WTC11 (cell line): ENCODE measurements around the gene CUL2. TPM values are rescaled to one million over a fixed set of nuclear protein-coding genes. Genes with fewer than 3 reads are reported as not detected.

ENCODE experiments used
- ATAC-seq: fragments of 200-7000 bp; cut with Tn5 transposase; 2 replicates; pipeline ENCODE4 v1.10.0; 2021; ENCODE audit warnings: mild to moderate bottlenecking, moderate library complexity
- CTCF ChIA-PET: fragments of 300-600 bp; sonication (Branson Sonifier 250); formaldehyde crosslinking; loops from one replicate; lab custom pipeline; 2021; ENCODE audit warnings: antibody characterized with exemption; lab: Charles Lee
- POLR2A ChIA-PET: fragments of 350-600 bp; sonication (Branson Sonifier 250); formaldehyde crosslinking; loops from one replicate; lab custom pipeline; 2021; ENCODE audit warnings: antibody characterized with exemption; lab: Charles Lee
- DNase-seq: peaks from one replicate; pipeline ENCODE4 v3.0.0; 2021; ENCODE audit warnings: low spot score
- H3K27ac Mint-ChIP-seq: 2 replicates; pipeline ENCODE4 v1.8.0; 2021; ENCODE audit warnings: mixed read lengths
- H3K27me3 Mint-ChIP-seq: 2 replicates; pipeline ENCODE4 v1.8.0; 2021; ENCODE audit warnings: low read depth, mild to moderate bottlenecking, moderate library complexity, mixed read lengths
- H3K36me3 Mint-ChIP-seq: 2 replicates; pipeline ENCODE4 v1.8.0; 2021; ENCODE audit warnings: mixed read lengths
- H3K4me1 Mint-ChIP-seq: 2 replicates; pipeline ENCODE4 v1.8.0; 2022; ENCODE audit warnings: mixed read lengths
- H3K4me3 Mint-ChIP-seq: 2 replicates; pipeline ENCODE4 v1.8.0; 2021; ENCODE audit warnings: mild to moderate bottlenecking, moderate library complexity, mixed read lengths
- H3K9me3 Mint-ChIP-seq: 2 replicates; pipeline ENCODE4 v1.8.0; 2021; ENCODE audit warnings: mixed read lengths
- CREB1 ChIP-seq: sonication (generic); formaldehyde crosslinking; IDR thresholded peaks from 2 replicates; pipeline ENCODE4 v1.8.0; 2023; ENCODE audit warnings: mild to moderate bottlenecking, missing genetic modification reagents
- GRHL2 ChIP-seq: fragments of 250-450 bp; sonication (Bioruptor Pico); IDR thresholded peaks from 2 replicates; pipeline ENCODE4 v1.8.0; 2022; ENCODE audit warnings: mild to moderate bottlenecking, moderate library complexity; ENCODE audit not compliant: insufficient replicate concordance, severe bottlenecking
- SMAD3 ChIP-seq: sonication (generic); formaldehyde crosslinking; IDR thresholded peaks from 2 replicates; pipeline ENCODE4 v1.8.0; 2022; ENCODE audit warnings: missing genetic modification reagents, mild to moderate bottlenecking, borderline replicate concordance
- ZNF263 ChIP-seq: sonication (generic); formaldehyde crosslinking; IDR thresholded peaks from 2 replicates; pipeline ENCODE4 v1.8.1; 2022; ENCODE audit warnings: low read depth, mild to moderate bottlenecking, moderate library complexity, missing genetic modification reagents
- ZNF317 ChIP-seq: sonication (generic); formaldehyde crosslinking; IDR thresholded peaks from 2 replicates; pipeline ENCODE4 v1.8.1; 2023; ENCODE audit warnings: low read depth, mild to moderate bottlenecking, moderate library complexity, missing genetic modification reagents, borderline replicate concordance
- ZNF423 ChIP-seq: fragments of 250-450 bp; sonication (Bioruptor Pico); IDR thresholded peaks from 2 replicates; pipeline ENCODE4 v2.1.2; 2022; ENCODE audit warnings: mild to moderate bottlenecking, moderate library complexity
- total RNA-seq: library from RNA; stranded (reverse); gene quantifications from 3 replicates; pipeline ENCODE4 v1.2.3, GENCODE V29; 2021
- TF ChIP-seq, protein P1 (sequence below): sonication (generic); formaldehyde crosslinking; IDR thresholded peaks from 2 replicates; pipeline ENCODE4 v1.8.1; 2022; ENCODE audit warnings: low read depth, missing genetic modification reagents, borderline replicate concordance
- TF ChIP-seq, protein P2 (sequence below): sonication (generic); formaldehyde crosslinking; IDR thresholded peaks from 2 replicates; pipeline ENCODE4 v1.8.0; 2022; ENCODE audit warnings: mild to moderate bottlenecking, missing genetic modification reagents
- TF ChIP-seq, protein P3 (sequence below): sonication (generic); formaldehyde crosslinking; IDR thresholded peaks from 2 replicates; pipeline ENCODE4 v1.8.1; 2023; ENCODE audit warnings: mild to moderate bottlenecking, missing genetic modification reagents, borderline replicate concordance
- TF ChIP-seq, protein P4 (sequence below): fragments of 250-450 bp; sonication (Bioruptor Pico); IDR thresholded peaks from 2 replicates; pipeline ENCODE4 v1.9.0; 2021; ENCODE audit warnings: mild to moderate bottlenecking, borderline replicate concordance
- TF ChIP-seq, protein P5 (sequence below): sonication (generic); formaldehyde crosslinking; IDR thresholded peaks from 2 replicates; pipeline ENCODE4 v1.8.0; 2023; ENCODE audit warnings: missing genetic modification reagents, mild to moderate bottlenecking, borderline replicate concordance
- TF ChIP-seq, protein P6 (sequence below): sonication (generic); formaldehyde crosslinking; IDR thresholded peaks from 2 replicates; pipeline ENCODE4 v1.8.1; 2023; ENCODE audit warnings: mild to moderate bottlenecking, missing genetic modification reagents, moderate library complexity
- TF ChIP-seq, protein P7 (sequence below): sonication (generic); formaldehyde crosslinking; IDR thresholded peaks from 2 replicates; pipeline ENCODE4 v1.8.0; 2022; ENCODE audit warnings: missing genetic modification reagents

Gene CUL2
- total RNA-seq, 1 experiment from 2014 or later = 38.3 TPM

DNA sequence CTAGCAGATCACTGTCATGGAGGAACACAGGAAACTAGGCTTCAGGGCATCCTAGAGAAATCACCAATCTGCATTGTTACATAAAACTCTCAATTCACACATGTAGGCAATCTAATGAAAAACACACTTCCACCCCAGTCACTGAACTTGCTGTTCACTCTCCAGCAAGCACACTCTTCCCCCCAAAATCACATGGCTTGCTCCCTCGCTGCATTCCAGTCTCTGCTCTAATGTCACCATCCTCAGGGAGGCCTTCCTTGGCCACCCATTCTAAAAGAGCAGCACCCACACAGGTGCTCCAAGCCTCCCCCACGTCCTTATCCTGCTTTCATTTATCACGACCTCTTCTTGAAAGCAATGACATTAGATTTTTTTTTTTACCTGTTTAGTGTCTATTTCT, 19.6 kb downstream of the CUL2 start (continued):
- TF ChIP-seq, protein P1, sequence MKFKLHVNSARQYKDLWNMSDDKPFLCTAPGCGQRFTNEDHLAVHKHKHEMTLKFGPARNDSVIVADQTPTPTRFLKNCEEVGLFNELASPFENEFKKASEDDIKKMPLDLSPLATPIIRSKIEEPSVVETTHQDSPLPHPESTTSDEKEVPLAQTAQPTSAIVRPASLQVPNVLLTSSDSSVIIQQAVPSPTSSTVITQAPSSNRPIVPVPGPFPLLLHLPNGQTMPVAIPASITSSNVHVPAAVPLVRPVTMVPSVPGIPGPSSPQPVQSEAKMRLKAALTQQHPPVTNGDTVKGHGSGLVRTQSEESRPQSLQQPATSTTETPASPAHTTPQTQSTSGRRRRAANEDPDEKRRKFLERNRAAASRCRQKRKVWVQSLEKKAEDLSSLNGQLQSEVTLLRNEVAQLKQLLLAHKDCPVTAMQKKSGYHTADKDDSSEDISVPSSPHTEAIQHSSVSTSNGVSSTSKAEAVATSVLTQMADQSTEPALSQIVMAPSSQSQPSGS (CRISPR knock-in tag) = no peak

DNA sequence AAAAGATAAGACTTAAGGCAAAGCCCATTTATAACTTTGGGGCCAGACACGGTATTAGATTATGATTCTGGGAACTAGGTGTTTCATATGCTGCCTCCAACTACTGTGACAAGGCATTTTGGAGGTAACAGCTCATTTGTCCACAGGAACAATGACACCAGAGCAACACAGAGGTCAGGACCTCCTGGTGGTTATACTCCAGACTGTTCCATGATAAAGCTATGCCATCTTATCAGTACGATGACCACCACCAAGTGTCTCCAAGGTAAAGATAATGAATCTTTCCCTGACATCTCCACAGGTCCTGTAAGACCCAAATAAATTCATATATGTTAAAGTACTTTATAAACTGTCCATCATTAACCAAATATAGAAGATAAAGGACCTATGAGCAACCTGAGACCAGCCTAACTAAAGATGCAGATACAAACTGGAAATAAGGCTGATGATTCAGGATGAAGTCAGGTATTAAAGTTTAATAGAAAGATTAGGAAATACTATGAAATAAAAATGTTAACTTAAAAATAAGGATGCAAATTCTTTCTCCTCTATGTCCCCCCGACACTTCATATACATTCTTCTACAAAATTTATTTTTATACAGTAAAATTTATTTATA, 26.2 kb downstream of the CUL2 start:
- H3K9me3 Mint-ChIP-seq = no peaks in the 10 kb centered on the region
- H3K27me3 Mint-ChIP-seq = no peaks in the 10 kb centered on the region
- DNase-seq = no peak
- TF ChIP-seq, protein P2, sequence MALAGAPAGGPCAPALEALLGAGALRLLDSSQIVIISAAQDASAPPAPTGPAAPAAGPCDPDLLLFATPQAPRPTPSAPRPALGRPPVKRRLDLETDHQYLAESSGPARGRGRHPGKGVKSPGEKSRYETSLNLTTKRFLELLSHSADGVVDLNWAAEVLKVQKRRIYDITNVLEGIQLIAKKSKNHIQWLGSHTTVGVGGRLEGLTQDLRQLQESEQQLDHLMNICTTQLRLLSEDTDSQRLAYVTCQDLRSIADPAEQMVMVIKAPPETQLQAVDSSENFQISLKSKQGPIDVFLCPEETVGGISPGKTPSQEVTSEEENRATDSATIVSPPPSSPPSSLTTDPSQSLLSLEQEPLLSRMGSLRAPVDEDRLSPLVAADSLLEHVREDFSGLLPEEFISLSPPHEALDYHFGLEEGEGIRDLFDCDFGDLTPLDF (CRISPR knock-in tag) = no peak
- TF ChIP-seq, protein P3, sequence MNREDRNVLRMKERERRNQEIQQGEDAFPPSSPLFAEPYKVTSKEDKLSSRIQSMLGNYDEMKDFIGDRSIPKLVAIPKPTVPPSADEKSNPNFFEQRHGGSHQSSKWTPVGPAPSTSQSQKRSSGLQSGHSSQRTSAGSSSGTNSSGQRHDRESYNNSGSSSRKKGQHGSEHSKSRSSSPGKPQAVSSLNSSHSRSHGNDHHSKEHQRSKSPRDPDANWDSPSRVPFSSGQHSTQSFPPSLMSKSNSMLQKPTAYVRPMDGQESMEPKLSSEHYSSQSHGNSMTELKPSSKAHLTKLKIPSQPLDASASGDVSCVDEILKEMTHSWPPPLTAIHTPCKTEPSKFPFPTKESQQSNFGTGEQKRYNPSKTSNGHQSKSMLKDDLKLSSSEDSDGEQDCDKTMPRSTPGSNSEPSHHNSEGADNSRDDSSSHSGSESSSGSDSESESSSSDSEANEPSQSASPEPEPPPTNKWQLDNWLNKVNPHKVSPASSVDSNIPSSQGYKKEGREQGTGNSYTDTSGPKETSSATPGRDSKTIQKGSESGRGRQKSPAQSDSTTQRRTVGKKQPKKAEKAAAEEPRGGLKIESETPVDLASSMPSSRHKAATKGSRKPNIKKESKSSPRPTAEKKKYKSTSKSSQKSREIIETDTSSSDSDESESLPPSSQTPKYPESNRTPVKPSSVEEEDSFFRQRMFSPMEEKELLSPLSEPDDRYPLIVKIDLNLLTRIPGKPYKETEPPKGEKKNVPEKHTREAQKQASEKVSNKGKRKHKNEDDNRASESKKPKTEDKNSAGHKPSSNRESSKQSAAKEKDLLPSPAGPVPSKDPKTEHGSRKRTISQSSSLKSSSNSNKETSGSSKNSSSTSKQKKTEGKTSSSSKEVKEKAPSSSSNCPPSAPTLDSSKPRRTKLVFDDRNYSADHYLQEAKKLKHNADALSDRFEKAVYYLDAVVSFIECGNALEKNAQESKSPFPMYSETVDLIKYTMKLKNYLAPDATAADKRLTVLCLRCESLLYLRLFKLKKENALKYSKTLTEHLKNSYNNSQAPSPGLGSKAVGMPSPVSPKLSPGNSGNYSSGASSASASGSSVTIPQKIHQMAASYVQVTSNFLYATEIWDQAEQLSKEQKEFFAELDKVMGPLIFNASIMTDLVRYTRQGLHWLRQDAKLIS = no peak
- TF ChIP-seq ZNF423 (CRISPR knock-in tag) (no peak), ZNF263 (CRISPR knock-in tag) (no peak), SMAD3 (CRISPR knock-in tag) (no peak), ZNF317 (CRISPR knock-in tag) (no peak), GRHL2 (CRISPR knock-in tag) (no peak), CREB1 (no peak)
- TF ChIP-seq, protein P4, sequence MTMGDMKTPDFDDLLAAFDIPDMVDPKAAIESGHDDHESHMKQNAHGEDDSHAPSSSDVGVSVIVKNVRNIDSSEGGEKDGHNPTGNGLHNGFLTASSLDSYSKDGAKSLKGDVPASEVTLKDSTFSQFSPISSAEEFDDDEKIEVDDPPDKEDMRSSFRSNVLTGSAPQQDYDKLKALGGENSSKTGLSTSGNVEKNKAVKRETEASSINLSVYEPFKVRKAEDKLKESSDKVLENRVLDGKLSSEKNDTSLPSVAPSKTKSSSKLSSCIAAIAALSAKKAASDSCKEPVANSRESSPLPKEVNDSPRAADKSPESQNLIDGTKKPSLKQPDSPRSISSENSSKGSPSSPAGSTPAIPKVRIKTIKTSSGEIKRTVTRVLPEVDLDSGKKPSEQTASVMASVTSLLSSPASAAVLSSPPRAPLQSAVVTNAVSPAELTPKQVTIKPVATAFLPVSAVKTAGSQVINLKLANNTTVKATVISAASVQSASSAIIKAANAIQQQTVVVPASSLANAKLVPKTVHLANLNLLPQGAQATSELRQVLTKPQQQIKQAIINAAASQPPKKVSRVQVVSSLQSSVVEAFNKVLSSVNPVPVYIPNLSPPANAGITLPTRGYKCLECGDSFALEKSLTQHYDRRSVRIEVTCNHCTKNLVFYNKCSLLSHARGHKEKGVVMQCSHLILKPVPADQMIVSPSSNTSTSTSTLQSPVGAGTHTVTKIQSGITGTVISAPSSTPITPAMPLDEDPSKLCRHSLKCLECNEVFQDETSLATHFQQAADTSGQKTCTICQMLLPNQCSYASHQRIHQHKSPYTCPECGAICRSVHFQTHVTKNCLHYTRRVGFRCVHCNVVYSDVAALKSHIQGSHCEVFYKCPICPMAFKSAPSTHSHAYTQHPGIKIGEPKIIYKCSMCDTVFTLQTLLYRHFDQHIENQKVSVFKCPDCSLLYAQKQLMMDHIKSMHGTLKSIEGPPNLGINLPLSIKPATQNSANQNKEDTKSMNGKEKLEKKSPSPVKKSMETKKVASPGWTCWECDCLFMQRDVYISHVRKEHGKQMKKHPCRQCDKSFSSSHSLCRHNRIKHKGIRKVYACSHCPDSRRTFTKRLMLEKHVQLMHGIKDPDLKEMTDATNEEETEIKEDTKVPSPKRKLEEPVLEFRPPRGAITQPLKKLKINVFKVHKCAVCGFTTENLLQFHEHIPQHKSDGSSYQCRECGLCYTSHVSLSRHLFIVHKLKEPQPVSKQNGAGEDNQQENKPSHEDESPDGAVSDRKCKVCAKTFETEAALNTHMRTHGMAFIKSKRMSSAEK (CRISPR knock-in tag) = no peak
- TF ChIP-seq, protein P5, sequence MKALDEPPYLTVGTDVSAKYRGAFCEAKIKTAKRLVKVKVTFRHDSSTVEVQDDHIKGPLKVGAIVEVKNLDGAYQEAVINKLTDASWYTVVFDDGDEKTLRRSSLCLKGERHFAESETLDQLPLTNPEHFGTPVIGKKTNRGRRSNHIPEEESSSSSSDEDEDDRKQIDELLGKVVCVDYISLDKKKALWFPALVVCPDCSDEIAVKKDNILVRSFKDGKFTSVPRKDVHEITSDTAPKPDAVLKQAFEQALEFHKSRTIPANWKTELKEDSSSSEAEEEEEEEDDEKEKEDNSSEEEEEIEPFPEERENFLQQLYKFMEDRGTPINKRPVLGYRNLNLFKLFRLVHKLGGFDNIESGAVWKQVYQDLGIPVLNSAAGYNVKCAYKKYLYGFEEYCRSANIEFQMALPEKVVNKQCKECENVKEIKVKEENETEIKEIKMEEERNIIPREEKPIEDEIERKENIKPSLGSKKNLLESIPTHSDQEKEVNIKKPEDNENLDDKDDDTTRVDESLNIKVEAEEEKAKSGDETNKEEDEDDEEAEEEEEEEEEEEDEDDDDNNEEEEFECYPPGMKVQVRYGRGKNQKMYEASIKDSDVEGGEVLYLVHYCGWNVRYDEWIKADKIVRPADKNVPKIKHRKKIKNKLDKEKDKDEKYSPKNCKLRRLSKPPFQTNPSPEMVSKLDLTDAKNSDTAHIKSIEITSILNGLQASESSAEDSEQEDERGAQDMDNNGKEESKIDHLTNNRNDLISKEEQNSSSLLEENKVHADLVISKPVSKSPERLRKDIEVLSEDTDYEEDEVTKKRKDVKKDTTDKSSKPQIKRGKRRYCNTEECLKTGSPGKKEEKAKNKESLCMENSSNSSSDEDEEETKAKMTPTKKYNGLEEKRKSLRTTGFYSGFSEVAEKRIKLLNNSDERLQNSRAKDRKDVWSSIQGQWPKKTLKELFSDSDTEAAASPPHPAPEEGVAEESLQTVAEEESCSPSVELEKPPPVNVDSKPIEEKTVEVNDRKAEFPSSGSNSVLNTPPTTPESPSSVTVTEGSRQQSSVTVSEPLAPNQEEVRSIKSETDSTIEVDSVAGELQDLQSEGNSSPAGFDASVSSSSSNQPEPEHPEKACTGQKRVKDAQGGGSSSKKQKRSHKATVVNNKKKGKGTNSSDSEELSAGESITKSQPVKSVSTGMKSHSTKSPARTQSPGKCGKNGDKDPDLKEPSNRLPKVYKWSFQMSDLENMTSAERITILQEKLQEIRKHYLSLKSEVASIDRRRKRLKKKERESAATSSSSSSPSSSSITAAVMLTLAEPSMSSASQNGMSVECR = no peak
- TF ChIP-seq, protein P6, sequence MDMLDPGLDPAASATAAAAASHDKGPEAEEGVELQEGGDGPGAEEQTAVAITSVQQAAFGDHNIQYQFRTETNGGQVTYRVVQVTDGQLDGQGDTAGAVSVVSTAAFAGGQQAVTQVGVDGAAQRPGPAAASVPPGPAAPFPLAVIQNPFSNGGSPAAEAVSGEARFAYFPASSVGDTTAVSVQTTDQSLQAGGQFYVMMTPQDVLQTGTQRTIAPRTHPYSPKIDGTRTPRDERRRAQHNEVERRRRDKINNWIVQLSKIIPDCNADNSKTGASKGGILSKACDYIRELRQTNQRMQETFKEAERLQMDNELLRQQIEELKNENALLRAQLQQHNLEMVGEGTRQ (CRISPR knock-in tag) = no peak
- TF ChIP-seq, protein P7, sequence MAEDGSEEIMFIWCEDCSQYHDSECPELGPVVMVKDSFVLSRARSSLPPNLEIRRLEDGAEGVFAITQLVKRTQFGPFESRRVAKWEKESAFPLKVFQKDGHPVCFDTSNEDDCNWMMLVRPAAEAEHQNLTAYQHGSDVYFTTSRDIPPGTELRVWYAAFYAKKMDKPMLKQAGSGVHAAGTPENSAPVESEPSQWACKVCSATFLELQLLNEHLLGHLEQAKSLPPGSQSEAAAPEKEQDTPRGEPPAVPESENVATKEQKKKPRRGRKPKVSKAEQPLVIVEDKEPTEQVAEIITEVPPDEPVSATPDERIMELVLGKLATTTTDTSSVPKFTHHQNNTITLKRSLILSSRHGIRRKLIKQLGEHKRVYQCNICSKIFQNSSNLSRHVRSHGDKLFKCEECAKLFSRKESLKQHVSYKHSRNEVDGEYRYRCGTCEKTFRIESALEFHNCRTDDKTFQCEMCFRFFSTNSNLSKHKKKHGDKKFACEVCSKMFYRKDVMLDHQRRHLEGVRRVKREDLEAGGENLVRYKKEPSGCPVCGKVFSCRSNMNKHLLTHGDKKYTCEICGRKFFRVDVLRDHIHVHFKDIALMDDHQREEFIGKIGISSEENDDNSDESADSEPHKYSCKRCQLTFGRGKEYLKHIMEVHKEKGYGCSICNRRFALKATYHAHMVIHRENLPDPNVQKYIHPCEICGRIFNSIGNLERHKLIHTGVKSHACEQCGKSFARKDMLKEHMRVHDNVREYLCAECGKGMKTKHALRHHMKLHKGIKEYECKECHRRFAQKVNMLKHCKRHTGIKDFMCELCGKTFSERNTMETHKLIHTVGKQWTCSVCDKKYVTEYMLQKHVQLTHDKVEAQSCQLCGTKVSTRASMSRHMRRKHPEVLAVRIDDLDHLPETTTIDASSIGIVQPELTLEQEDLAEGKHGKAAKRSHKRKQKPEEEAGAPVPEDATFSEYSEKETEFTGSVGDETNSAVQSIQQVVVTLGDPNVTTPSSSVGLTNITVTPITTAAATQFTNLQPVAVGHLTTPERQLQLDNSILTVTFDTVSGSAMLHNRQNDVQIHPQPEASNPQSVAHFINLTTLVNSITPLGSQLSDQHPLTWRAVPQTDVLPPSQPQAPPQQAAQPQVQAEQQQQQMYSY (CRISPR knock-in tag) = no peak
- TF ChIP-seq, all 79 proteins: peak for 0
- ATAC-seq = no peak
- Mint-ChIP-seq H3K27ac (no peak overlapping the region), H3K4me3 (no peak overlapping the region), H3K36me3 (peaks cover 31% of the 10 kb centered on the region), H3K4me1 (peaks cover 11% of the 10 kb centered on the region)
- CTCF ChIA-PET = no interaction called here
- POLR2A ChIA-PET = no interaction called here
